ENCODE results near the gene LRP3.
"Not testable (repeated sequence)": the region's sequence is repeated elsewhere in the genome, so short reads cannot be mapped to it uniquely, and the experiment has no call there.

The LRP3 gene

DNA sequence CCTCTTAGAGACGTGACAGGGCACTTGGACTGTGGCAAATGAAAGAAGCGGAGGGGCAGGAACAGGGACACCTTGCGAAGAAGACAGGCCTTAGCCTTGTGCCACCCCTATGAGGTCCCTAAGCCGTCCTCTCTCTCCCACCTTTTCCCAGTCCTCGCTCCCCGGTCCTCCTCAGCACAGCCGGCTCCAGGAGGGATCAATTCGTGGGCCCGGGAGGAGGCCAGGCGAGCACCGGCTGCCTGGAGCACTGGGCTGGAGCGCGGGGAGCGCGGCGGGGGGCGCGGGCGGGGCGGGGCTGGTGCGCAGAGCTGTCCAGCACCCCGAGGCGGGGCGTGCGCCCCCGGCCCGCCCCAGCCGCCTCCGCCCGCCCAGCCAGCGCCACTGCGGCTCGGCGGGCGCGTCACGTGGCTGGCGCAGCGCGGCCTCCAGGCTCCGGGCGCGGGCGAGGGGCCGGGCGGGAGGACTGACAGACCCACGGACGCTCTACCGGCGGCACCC is at the start of gene LRP3:
LRP3 (plus strand) TSS at position 466 of the 498 bp plus-strand sequence. CDS start 456 bp downstream, outside the sequence.
- DNase-seq, result no peak

GRCh38 chr19:33146209-33146608 is 47.9 kb upstream of the LRP3 start:
- DNase-seq, result no peak

DNA sequence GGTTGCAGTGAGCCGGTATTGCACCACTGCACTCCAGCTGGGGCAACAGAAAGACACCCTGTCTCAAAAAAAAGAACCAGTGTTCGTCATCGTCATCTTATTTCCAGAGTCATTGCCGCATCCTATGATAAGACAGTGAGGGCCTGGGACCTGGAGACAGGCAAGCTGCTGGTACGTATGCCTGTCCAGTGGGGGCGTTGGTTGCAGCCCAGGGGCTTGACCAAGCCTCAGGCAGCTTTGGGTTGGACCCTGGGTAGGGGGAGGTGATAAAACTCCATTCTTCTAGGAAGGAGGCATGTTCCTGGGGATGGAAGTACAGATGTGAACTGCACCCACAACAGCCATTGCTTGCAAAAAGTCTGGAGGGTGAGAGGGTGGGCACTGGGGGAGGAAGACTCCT is 46.6 kb upstream of the LRP3 start:
- DNase-seq, result no peak

DNA sequence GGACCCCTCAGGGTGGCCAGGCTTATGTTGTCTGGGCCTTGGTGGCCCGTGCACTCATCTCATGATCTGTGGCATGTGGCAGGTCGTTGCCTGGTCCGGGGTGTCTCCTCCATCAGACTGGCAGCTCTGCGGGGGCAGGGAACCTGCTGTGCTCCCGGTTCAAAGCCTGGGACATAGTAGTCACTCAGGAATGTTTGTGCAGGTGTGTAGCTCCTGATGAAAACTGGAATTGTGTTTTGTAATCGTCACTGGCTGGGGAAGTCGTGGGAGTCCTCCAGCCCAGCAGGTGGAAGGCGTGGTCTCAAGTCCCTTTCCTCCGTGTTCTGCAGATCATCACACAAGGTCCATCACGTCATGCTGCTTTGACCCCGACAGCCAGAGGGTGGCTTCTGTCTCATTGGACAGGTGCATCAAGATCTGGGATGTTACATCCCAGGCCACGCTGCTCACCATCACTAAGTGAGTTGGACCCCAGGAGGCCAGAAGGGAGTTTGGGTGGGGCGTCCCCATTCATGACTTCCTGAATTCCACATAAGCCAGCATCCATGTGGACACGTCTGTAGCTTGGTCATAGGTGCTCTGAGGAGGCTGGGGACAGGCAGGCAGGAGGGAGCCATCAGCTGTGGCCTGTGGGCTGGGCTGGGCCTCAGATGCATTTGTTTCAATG is 43.1 kb upstream of the LRP3 start:
- DNase-seq, result no peak

DNA sequence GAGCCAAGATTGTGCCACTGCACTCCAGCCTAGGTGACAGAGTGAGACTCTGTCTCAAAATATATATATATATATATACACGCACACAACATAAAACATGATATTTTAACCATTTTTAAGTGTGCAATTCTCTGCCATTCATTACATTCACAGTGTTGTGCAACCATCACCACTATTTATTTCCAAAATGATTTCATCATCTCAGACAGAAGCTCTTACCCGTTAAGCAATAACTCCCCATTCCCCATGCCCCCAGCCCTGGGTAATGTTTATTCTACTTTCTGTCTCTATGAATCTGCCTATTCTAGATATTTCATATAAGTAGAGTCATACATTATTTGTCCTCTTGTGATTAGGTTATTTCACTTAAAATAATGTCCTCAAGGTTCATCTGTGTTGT is 42.0 kb upstream of the LRP3 start:
- DNase-seq, result no peak

- DNase-seq, result not testable (repeated sequence)
Observed at GRCh38 chr19:33152625-33153024, 41.5 kb upstream of the LRP3 start.

- not testable (repeated sequence) for DNase-seq
Observed at GRCh38 chr19:33154313-33154712, 39.8 kb upstream of the LRP3 start.

DNA sequence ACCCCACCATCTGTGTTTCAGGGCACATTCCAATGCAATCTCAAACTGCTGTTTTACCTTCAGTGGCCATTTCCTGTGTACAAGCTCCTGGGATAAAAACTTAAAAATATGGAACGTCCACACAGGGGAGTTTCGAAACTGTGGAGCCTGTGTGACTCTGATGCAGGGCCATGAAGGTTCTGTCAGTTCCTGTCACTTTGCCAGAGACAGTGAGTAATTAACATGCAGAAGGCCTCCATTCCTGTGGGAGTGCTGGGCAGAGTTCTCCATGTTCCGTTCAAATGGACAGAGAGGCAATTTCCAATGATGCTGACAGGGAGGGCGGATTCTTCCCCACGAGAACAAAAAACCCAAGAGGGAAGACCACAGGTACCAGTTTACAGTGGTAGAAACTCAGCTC is 37.8 kb upstream of the LRP3 start:
- no peak for DNase-seq

DNA sequence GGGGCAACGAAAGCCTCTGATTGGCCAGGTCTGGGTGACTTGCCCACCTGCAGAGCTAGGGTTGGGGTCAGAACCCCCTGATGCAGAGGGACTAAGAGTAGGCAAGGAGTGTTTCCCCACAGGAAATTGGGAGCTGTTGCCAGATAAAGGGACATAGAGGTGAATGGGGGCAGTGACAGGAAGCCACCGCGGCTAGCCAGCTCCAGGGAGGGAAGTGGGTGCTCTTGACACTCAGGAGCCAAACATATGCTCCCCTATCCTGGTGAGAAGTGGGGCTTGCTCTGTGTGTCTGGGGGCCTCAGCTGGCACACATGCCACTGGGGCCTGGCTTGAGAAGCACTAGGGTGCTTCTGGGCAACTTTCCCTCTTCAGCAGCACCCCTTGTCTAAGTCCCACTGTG is 36.2 kb upstream of the LRP3 start:
- DNase-seq, result no peak

GRCh38 chr19:33158365-33158764 is 35.8 kb upstream of the LRP3 start:
- DNase-seq, result no peak

DNA sequence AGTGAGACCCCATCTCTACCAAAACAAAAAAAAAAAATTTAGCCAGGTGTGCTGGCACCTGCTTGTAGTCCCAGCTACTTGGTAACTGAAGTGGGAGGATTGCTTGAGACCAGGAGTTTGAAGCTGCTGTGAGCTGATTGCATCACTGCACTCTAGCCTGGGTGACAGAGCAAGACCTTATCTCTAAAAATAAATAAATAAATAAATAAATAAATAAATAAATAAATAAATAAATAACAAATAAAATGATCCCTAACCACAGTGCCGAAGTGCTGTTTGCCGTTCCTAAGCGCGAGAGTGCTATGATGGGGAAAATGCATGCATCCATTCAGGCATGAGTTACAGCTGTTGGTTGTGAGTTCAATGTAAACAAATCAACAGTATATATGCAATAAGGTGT is 35.0 kb upstream of the LRP3 start:
- DNase-seq, result no peak

GRCh38 chr19:33159893-33160292 is 34.2 kb upstream of the LRP3 start:
- no peak for DNase-seq

- DNase-seq, result no peak
Observed at GRCh38 chr19:33161201-33161600, 32.9 kb upstream of the LRP3 start.

GRCh38 chr19:33163481-33163880 is 30.6 kb upstream of the LRP3 start:
- no peak for DNase-seq

- not testable (repeated sequence) for DNase-seq
Observed at GRCh38 chr19:33166037-33166436, 28.1 kb upstream of the LRP3 start.

DNA sequence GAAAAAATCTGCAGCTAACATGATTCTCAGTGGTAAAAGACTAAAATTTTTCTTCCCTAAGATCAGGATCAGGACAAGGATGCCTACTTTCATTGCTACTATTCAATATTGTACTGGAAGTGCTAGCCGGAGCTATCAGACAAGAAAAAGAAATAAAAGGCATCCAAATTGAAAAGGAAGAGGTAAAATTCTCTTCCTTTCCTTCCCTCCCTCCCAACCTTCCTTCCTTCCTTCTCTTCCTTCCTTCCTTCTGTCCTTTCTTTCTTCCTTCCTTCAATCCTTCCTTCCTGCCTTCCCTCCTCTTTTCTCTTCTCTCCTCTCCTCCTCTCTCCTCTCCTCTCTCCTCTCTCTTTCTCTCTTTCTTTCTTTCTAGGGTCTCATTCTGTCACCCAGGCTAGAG is 26.7 kb upstream of the LRP3 start:
- DNase-seq, result no peak

DNA sequence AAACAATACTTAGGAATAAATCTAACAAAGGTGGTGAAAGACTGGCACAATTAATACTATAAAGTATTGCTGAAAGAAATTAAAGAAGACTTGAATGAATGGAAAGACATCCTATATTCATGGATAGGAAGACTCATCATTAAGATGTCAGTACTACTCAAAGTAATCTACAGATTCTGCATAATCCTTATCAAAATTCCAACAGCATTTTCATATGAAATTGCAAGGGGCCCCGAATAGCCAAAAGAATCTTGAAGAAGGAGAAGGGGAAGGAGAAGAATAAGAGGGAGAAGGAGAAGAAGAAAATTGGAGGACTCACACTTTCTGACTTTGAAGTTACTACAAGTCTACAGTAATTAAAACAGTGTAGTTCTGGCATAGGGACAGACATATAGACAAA is 25.6 kb upstream of the LRP3 start:
- no peak for DNase-seq

DNA sequence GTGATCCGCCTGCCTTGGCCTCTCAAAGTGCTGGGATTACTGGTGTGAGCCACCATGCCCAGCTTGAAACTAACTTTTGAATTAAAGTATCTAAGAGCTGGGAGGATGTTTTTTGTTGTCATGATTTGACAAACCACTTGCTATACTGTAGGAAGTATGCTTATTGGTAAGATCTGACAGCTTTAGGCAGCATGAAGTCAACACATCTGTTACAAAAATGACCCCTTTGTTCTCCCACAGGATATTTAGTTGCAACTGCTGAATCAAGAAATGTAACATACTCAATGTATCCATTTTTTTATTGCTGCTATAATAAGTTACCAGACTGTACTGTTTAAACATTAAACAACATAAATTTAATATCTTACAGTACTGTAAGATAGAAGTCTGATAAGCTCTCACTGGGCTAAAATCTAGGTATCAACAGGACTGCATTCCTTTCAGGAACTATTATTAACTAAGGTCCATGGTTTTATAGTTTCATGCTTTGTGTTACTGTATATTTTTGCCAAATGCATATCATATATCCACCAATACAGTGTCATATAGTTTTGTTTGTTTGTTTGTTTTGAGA is 22.8 kb upstream of the LRP3 start:
- DNase-seq, result no peak

- no peak for DNase-seq
Observed at GRCh38 chr19:33171916-33172359, 22.2 kb upstream of the LRP3 start.

DNA sequence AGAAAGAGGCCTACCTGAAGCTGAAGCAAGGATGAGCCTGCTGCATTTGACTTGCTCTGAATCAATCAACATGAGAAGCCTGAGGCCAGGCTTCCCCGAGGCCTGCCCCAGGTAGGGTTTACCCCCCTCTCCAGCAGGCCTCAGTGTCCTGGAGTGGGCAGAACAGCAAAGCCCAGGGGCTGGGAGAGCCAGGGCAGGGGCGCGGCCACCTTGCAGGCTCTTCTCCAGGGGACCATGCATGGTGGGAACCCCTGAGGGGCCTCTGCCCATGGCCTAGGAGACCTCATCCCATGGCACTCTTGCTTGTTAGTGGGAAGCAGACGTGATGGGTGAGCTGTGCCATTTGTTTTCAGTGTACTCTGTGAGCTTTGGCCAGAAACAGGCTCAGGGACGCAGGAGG is 19.9 kb upstream of the LRP3 start:
- DNase-seq, result no peak

- DNase-seq, result no peak
Observed at GRCh38 chr19:33175156-33175782, 18.9 kb upstream of the LRP3 start.

DNA sequence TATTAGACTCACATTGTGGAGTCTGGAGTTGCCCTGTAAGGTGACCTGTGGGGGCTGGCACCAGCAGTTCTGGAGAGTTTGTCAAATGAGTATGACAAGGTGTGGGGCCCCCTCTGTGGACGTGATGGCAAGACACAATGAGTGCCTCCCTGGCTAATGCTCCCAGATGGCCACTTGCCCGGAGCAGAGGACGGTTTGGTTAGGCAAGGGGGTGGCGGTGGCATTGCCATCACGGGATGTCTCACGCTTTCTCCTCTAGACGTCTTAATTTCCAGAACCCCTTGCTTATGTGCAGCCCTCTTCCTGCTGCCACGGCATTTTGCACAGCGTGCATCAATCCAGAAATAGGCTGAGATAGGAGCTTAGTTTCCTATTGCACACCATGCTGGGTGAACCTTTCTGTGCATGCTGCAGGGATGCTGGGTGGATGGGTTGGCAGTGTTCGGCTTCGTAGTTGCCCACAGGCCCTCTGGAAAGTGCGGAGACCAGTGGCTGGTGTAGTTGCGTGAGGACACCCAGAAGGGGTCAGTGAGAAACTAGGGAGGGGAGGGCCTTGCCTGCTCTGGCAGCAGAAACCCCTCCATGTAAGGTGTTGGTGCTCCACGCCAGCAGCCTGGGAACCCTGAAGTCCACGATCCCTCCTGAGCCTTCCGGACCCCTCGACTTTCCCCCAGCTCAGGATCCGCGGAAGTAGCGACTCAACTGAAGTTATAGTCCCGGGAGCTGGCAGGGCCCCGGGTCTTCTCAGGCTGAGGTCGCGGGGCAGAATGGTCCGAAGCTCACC is 18.1 kb upstream of the LRP3 start:
- no peak for DNase-seq

- DNase-seq, result peak; percentile 88
Observed at GRCh38 chr19:33176670-33177416, 17.3 kb upstream of the LRP3 start.

Data from NCI-H2081 treated with DMSO at 0.1 percent for 48 hours (cell line).